NCI-H1417 treated with DMSO at 0.1 percent for 48 hours (cell line): ENCODE data around the gene TCTN3.
"Not testable (repeated sequence)": the region's sequence is repeated elsewhere in the genome, so short reads cannot be mapped to it uniquely, and the experiment has no call there.

Experiments
- DNase-seq: peaks from one replicate; lab custom pipeline; 2025; lab: John Stamatoyannopoulos, UW

The TCTN3 gene

DNA sequence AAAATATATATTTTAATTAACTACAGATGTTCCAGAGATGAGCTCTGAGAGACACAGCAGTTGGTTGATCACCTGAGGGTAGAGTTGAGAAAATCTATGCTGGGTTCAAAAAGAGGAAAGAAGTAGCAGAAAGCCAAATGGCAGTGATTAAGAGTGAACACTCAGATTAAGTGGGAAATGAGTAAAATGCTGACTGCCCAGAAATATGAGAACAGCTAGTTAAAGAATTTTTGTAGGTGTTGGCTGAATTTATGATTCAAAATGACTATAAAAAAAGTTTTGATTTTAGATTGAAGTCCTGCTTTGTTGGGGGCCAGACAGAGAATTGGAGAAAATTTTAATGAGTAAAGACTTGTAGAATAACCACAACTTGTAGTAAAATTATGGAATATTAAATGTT lies 9.8 kb downstream of the TCTN3 start:
- no peak for DNase-seq

DNA sequence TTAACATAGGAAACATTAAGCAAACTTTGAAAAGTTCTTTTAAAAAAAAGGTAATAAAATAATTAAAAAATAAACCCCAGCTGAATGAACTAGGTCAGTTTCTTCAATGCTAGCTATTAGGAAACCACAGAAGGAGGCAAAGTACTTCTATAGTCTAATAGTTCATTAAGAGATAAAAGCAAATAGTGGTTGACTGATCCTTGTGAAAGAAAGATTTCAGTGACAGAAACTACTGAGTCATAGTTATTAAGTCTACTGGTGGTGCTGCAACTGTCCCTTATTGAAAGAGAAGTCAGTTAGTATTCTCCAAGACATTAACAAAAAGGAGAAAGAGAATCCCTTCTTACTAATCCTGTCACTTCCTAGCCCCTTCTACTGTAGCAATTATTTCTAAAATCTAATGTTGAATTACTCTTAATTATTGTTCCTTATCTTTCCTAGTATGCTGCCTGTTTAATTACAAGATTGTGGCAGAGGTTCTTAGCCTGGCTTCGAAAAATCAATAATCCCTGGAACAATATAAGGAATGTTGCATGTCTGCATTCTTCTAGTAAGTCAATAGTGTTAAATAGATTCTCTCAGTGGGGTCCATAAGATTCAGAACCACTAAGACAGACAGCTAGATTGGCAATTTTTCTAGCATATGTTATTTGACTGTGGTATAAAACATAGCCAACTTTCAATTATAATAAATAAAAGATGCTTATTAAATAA lies 18.2 kb downstream of the TCTN3 start:
- DNase-seq: no peak

DNA sequence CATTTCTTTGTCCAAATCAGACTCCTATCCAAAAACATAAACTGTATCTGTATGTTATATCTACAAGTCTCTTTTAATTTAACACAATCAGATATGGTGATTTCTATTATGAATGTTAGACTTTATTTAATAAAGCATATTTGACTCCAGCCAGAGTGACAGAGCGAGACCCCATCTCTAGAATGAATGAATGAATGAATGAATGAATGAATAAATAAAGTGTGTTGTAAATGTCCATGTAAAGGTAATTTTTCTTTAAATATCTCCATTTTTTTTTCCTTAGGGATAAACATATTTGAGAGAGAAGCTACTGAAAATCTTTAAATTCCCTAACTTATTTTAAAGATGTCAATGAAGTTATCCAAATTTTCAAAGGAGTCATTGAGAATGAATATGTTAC lies 19.1 kb downstream of the TCTN3 start:
- DNase-seq: no peak

DNA sequence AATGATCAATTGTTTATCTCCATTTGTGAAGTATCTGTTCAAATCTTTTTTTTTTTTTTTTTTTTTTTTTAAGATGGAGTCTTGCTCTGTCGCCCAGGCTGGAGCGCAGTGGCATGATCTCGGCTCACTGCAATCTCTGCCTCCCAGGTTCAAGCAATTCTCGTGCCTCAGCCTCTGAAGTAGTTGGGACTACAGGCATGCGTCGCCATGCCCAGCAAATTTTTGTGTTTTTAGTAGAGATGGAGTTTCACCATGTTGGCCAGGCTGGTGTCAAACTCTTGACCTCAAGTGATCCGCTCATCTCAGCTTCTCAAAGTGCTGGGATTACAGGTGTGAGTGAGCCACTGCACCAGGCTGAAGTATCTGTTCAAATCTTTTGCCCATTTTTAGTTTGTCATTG lies 21.1 kb downstream of the TCTN3 start:
- DNase-seq: not testable (repeated sequence)

DNA sequence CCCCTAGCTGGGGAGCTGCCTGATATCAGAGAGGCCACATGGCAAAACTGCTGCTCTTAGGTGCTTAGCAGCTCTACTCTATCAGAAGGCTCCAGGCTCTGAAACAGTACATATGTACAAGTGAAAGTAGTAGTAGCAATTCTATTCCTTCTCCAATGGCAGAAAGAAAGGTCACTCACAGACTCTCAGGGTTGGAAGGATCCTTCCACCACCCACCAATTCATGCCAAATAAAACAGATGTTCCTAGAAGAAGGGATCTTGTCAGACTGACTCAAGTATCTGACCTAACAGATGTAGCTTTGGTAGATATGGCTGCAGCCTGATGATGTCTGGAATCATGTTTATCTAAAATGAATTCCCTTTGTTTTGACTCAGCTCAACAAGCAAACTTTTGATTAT lies 29.2 kb downstream of the TCTN3 start:
- no peak for DNase-seq

DNA sequence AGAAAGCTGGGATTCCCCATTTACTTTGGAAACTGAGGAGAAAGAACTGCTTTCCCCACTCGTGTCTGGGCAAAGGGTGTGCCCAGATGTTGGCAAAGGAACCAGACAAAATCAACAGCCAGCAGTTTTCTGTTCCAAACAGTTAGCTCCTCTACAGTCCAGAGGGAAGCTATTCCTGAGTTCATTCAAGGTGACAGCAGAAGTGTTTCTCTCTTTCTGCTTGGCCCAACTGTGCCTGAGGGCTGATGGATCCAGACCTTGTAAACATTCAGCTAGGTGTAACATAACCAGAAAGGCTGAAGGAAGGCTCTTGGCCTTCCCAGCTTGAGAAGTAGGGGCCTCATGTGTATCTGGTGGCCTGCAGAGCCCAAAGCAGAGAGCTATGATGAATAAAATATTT lies 30.2 kb downstream of the TCTN3 start:
- no peak for DNase-seq

DNA sequence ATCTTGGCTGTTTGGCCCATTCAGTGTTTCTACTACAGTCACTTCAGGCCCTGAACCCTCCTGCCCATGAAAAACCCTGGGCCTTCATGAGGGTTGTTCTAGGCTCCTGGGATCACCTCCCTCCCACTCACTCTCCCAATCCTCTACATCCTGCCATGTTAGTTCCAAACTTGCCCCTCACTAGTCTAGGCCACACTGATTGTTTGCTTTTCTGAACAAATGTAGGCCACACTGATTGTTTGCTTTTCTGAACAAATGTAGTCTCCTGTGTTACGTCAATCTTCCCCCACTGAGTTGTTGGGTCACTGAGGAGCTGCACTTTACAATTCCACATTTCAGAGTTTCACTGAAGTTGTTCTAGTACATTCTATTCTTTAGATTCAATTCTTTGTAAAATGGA lies 31.9 kb downstream of the TCTN3 start:
- no peak for DNase-seq

DNA sequence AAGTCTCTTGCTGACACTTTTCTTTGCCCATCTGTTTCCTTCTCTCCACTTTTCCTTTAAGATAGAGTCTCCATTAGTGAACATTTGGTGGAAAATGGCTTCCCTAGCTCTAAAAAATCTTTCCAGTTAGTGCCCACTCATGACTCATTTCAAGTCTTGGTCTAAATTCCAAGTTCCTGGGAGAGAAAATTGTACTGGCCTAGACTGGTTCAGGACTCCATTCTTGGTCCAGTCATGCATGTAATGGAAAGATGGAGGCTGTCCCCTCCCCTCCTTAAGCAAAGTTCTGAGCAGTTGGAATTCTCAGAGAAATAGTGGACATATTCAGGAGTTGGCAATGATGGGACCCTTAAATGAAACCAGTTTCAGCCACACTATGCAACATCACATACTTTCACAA lies 33.4 kb downstream of the TCTN3 start:
- no peak for DNase-seq

DNA sequence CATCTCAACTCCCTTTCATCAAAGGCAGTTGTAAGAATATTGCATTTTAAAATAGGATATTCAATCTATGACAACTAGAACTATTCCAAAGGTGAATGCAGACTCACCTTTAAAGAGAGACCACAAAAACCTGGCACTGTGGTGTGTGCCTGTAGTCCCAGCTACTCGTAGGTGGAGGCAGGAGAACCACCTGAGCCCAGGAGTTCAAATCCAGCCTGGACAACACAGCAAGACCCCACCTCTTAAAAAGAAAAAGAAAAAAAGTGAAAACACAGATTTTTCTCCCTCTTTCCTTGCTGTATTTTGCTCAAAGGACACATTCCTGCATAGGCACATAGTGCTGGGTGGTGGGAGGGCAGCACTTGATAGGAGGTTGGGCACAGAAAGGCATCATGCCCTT lies 36.5 kb downstream of the TCTN3 start:
- DNase-seq: no peak

DNA sequence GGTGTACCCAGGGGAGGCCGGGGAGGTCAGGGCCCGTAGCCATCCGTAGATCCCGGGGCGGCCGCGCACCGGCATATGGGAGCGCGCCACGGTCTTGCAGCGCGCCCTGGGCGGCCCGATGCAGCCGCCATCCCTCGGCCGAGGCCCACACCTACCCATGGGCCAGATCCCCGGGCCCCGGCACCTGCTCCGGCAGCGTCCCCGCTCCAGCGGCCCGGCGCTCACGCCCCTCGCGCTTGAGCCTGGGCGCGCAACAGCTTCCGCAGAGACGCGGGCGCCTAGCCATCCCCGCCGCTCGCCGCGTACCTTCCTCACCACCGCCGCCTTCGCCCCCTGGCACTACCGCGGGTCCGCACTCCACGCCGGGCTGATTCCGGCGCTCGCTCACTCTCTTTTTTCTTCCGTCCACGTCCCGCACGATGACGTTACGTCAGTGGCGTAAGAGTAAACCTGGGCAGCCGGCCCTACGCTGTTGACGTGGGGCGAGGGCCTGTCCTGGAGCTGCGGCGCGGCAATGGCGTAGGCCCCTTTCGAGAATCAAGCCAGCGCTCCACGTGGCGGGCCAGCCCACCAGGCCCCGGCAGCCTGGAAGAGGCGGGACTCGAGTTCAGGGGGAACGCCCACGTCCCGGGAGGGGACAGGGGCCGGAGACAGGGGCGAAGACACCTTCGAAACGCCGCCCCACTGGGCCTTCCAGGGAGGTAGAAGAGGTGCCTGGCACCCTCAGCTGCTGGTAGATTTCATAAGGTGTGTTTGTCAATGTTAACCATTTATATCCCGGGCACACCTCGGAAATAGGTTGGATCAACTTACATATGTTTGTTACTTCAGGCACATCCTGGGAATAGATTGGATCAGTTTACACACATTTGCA lies 37.2 kb downstream of the TCTN3 start, which contains the start of gene ALDH18A1:
ALDH18A1 (minus strand) TSS at position 421 of the 874 bp plus-strand sequence. CDS start 3,334 bp downstream, outside the sequence.
- no peak for DNase-seq

DNA sequence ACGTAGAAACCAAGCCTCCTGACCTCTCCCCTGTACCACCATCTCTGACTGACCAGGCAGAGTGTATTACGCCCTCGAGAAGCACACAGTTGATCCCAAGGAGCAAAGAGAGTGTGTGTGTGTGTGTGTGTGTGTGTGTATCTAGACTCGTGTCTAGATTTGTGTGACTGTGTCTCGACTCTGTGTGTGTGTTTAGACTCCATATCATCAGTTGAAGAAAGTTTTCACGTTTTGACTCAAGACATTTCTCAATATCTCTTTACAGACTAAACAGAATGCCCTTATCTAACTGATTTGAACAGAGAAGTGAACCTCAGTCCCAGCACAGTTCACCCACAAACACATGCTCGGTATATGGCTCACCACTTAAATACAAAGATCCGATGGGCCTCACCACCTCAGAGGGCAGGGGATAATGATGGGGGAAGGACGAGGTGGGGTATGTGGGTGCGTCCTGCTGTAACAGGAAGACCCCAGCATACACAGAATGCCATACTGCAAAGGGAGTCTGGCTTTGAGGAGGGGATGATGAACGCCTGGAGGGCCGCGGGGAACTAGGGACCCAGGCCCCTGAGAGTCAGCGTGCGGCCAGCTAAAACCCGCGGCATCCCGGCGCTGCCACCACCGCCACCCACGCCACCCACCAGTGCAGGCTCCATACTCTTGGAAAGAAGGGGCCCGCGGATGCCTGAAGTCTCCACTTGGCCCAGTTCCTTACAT lies 38.0 kb downstream of the TCTN3 start:
- no peak for DNase-seq

DNA sequence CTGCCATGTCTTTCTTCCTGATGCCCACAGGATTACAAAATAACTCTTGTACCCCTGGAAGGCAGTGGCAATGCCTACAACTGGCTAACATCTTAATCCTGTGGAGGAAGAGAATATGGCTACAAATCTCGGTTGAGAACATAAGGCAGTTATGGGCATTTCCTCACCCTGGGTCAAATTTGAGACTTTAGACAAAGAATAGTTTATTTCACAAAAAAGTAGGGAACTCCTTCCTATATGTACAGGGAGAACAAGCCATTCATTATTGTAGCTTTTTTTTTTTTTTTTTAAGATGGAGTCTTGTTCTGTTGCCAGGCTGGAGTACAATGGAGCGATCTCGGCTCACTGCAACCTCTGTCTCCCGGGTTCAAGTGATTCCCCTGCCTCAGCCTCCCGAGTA lies 39.8 kb downstream of the TCTN3 start:
- DNase-seq: no peak

DNA sequence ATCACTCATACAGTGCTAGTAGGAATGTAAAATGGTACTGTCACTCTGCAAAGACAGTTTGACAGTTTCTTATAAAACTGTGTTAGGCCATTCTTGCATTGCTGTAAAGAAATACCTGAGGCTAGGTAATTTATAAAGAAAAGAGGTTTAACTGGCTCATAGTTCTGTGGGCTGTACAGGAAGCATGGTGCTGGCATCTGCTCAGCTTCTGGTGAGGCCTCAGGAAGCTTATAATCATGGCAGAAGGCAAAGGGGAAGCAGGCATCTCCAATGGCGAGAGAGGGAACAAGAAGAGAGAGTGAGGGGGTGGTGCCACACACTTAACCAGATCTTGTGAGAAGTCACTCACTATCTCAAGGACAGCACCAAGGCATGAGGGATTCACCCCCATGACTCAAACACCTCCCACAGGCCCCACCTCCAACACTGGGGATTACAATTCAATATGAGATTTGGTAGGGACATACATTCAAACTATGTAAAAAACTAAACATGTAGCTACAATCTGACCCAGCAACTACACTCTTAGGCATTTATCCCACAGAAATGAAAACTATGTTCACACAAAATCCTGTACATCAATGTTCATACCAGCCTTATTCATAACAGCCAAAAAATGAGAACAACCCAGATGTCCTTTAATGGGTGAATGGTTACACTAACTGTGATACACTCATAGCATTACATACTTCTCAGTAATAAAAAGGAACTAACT lies 42.2 kb downstream of the TCTN3 start:
- DNase-seq: no peak

DNA sequence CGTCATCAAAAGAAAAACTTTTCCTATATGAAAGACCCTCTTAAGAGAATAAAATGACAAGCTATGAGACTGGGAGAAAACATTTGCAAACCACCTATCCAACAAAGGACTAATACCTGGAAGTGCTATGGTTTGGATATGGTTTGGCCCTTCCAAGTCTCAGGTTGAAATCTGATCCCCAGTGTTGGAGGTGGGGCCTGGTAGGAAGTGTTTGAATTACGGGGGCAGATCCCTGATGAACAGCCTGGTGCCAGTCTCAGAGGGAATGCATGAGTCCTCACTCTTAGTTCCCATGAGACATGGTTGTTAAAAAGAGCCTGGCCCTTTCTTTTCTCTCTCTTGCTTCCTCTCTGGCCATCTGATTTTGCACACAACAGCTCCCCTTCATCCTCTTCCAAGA lies 43.5 kb downstream of the TCTN3 start:
- no peak for DNase-seq

DNA sequence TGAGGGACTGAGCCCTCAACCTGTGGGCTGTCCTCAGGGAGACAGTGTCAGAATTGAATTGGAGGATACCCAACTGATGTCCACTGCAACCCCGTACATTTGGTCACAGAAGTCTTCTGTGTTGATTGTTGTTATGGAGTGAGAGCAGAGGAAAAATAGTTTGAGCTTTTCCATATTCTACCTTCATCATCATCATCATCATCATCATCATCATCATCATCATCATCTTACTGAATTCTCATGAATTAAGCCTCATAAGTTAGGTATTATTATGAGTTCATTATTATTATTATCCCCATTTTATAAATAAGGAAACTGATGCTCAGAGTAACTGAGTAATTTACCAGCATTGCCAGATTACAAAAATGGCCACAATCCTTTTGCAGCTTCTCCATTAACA lies 45.6 kb downstream of the TCTN3 start:
- no peak for DNase-seq

DNA sequence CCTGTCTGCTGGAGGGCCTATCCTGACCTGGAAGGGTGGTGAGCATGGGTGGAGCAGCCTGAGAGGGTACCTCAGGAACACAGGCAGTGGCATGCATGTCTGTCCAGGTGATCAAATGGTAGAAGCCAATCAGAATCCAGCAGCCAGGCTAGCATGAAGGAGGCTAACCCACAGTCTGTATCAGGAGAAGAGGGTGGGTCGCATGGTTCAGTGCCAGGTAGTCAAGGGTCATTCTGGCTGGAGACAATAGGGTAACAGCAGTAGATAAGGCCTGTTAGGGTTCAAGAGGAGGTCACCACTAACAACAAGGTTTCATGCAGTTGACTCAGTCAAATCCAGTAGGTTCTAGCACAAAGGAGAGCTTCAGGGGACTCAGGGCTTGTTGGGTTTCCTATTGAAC lies 47.6 kb downstream of the TCTN3 start:
- DNase-seq: no peak

DNA sequence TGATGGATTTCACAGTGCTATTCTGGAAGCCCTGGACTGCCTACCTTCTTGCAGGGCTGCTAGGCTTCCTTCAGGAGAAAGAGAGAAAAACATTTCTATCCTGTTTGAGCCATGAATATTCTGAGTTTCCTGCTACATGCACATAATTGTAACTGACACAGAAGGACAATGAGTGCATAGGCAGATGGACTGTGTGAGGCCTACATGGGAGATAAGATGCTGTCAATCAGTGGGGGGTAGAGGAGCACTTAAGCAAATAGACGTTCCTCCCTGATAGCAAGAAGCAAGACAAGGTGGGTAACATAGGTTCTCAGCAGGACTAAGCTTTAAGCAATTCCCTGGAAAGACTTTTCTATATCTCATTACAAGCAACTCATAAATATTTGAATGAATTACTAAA lies 48.8 kb downstream of the TCTN3 start:
- DNase-seq: no peak

DNA sequence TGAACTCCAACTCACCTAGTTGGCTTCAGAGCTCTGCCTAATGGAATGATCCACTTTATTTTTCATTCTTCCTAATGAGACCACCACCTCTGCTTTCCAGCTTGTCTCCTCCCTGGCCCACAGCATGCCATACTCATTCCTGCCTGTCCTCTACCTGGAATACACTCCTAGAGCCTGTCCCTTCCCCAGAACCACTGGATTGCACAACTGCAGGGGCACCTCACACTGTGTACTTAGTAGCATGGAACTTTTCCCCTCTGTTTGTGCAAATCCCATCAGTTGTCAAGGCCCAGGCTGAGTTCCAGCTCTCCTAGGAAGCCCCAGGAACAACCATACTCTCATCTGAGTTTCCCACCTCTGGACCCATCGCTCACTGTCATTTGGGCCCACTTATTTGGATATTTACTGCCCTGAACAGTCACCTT lies 52.8 kb downstream of the TCTN3 start:
- no peak for DNase-seq

DNA sequence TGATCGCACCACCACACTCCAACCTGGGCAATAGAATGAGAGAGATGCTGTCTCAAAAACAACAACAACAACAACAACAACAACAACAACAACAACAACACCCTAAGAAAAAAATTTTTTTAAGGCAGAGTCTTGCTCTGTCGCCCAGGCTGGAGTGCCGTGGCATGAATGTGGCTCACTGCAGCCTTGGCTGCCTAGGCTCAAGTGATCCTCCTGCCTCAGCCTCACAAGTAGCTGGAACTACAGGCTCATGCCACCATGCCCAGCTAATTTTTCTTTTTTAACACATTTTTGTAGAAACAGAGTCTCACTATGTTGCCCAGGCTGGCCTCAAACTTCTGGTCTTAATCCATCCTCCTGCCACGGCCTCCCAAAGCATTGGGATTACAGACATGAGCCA lies 55.8 kb downstream of the TCTN3 start:
- no peak for DNase-seq

DNA sequence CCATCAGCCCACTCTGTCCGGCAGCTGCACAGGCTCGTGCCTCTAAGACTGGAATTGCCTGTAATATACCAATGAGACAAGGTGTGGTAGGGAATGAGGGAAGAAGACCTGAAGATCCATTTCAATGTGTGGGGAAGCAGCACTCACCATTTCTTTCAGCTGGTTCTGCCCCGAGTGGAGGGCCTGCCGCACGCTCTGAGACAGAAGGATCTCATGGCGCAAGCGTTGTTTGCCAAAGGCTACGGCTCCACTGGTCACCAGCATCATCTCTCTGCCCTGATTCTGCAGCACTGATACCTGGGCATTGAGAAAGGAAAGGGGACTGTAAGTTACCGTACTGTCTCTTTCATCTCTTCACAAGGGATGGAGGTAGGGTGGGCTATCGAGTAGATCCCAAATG lies 56.6 kb downstream of the TCTN3 start:
- DNase-seq: no peak

DNA sequence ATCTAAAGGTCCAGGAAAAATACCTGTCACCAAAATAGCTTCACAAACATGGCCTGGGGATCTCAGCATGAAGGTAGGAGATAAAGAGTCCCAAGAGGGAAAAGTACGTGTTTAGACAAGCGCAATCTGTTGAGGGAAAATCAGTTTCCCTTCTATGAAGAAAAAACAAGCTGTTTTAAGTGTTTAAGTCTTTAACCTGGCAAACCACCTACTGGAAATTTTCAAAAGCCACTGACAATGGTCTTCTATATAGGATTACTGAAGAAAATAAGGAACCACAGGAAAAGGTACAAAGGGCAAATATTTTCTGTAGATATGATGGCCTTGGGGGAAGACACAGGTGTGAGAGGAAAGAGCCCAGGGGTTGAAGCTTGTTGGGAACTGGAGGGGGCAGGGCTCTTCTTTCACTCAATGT lies 58.4 kb downstream of the TCTN3 start:
- no peak for DNase-seq

DNA sequence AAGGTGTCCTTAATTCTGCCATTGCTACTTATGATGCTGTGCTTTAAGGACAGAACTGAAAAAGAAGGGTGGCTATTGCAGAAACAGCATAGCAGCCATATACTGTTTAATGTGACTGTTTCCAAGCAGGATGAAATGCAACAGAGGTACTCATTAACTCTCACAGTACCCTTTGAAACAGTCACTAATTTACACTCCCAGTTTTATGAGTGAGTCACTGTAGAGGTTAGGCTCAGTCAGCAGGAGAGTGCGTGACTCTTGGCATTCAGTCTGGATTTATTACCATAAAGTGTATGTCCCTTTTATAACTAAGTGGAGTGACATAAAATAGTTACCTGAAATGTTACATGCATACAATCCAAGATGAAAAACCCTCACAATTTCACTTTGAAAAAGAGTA lies 64.9 kb downstream of the TCTN3 start:
- no peak for DNase-seq
